Central memory CD8-positive, alpha-beta T cell (primary cell): ENCODE results near the gene COQ5.

Source experiments
- ATAC-seq: fragments of 150-1000 bp; cut with Tn5 transposase; replicated peaks from 2 replicates; pipeline ENCODE4 v1.10.0; 2022; ENCODE audit warnings: mild to moderate bottlenecking, moderate FRiP score, moderate number of reproducible peaks; ENCODE audit not compliant: poor library complexity, severe bottlenecking; ENCODE audit errors: extremely low read depth
- DNase-seq, 2 donors: peaks; one replicate each; pipeline ENCODE4 v3.0.0; 2021; ENCODE audit warnings: low spot score in 2 of 2
- H3K27ac Mint-ChIP-seq: one replicate; pipeline ENCODE4 v1.8.0; 2022; ENCODE audit warnings: low read depth, mild to moderate bottlenecking, moderate library complexity, mixed read lengths
- H3K27me3 Mint-ChIP-seq: one replicate; pipeline ENCODE4 v1.8.0; 2022; ENCODE audit warnings: mixed read lengths
- H3K36me3 Mint-ChIP-seq: one replicate; pipeline ENCODE4 v1.8.0; 2022; ENCODE audit warnings: mild to moderate bottlenecking, moderate library complexity, mixed read lengths; ENCODE audit not compliant: insufficient read depth
- H3K4me1 Mint-ChIP-seq: one replicate; pipeline ENCODE4 v1.8.0; 2022; ENCODE audit warnings: mixed read lengths
- H3K4me3 Mint-ChIP-seq: one replicate; pipeline ENCODE4 v1.8.0; 2022; ENCODE audit warnings: mild to moderate bottlenecking, moderate library complexity, mixed read lengths
- H3K9me3 Mint-ChIP-seq: one replicate; pipeline ENCODE4 v1.8.0; 2022; ENCODE audit warnings: mixed read lengths

Gene COQ5

DNA sequence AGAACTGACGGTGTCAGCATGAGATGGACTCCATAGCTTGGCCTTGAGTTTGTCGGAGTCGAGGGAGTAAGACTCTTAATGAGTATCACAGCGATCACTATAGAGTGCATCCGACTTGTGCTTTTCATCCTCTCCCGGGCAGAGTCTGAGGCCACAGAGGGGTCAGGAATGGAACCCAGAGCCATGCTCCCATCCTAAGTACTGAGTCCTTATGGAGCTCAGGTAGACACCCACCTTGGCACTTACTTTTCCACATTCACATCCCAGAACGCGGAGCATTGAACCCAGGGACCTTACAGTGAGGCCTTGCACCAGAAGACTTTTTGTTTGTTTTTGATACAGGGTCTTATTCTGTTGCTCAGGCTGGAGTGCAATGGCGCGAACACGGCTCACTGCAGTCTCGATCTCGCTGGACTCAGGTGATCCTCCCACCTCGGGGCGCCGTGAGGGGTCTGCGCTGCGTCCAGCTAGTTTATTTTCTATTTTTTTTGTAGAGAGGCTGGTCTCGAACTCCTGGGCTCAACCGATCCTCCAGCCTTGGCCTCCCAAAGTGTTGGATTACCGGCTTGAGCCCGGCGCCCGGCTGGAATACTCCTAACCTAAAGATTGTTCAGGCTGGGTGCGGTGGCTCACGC lies 58.7 kb downstream of the COQ5 start:
- Mint-ChIP-seq H3K36me3 (peaks cover 27% of the 10 kb centered on the region), H3K27ac (peak overlapping the region; percentile 88), H3K27me3 (no peaks in the 10 kb centered on the region), H3K4me3 (peak overlapping the region; percentile 88), H3K9me3 (no peaks in the 10 kb centered on the region), H3K4me1 (peaks cover 60% of the 10 kb centered on the region)
- ATAC-seq (no peak), DNase-seq (peak in 1 of 2 donors; percentile 33)

DNA sequence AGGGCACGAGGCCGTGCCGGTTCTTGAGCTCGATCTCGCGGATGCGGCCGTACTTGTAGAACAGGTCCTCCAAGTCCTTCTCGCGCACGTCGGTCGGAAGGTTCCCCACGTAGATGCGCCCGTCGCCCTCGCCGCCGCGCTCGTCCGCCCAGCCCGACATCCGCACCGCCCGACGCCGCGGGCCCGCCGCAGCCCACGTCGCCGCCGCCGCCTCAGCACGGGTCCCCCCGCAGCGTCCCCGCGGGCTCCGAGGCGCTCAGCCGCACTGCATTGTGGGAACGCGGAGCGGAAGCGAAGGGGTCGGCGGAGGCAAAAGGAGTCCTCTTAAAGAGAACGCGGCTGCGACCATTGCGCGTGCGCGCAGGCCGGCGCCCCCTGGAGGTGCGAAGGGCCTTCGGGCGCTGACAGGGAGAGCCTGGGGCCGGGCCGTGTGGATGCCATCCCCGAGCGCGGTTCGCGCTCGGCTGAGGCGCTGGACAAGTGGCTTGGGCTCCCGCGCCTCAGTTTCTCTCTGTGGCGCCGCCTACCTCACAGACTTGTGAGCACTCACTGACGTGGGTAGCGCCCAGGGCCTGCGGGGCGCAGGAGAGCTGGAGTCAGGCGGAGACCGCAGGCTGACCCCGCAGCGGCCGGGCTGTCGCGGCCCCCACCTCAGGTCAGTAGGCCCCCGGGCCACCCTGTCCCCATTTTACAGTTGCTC lies 59.4 kb downstream of the COQ5 start, which contains the start of gene SRSF9:
SRSF9 (minus strand) TSS at position 299 of the 700 bp plus-strand sequence; CDS start at position 160, 139 bp downstream.
- Mint-ChIP-seq H3K4me3 (peak within 1 kb of the TSS; percentile 88), H3K27ac (peak within 1 kb of the TSS; percentile 88), H3K36me3 (peaks cover 34% of the 10 kb centered on the region), H3K27me3 (no peaks in the 10 kb centered on the region), H3K4me1 (peaks cover 58% of the 10 kb centered on the region), H3K9me3 (no peaks in the 10 kb centered on the region)
- ATAC-seq (peak; percentile 92), DNase-seq (peak; percentile 94 to 96)

DNA sequence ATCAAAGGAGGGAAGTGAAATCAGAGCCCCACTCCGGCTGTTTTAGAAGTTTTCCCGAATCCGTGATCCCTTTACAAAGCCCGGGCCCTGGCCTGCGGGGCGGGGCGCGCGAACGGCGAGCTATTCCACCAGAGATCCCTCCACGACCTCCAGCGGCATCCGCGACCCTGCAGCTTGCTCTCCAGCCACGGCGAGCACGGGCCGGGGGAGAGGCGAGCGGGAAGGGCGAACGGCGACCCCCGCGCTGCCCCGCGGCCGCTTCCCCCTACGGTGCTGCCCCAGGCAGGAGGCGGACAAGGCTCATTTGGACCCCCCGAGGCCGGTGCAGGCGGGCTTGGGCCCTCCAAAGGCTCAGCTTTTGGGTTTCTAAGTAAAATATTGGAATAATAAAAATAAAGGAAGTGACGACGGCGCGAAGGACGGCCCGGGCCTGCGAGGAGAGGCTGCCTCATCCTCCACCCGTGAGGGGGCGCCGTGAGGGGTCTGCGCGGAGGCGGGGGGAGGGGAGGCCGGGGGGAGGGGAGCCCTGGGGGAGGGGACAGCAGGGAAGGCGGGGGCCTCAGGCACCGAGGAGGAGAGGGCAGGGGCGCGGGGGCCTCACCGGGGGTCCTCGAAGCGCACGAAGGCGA lies 60.0 kb downstream of the COQ5 start:
- H3K4me3 Mint-ChIP-seq = peak overlapping the region; percentile 88
- peak; percentile 46 for ATAC-seq
- H3K36me3 Mint-ChIP-seq = peaks cover 40% of the 10 kb centered on the region
- H3K27ac Mint-ChIP-seq = peak overlapping the region; percentile 88
- no peaks in the 10 kb centered on the region for H3K27me3 Mint-ChIP-seq
- peaks cover 58% of the 10 kb centered on the region for H3K4me1 Mint-ChIP-seq
- H3K9me3 Mint-ChIP-seq = no peaks in the 10 kb centered on the region
- no peak for DNase-seq

GRCh38 chr12:120468325-120468820 lies 60.6 kb downstream of the COQ5 start:
- Mint-ChIP-seq H3K36me3 (peaks cover 46% of the 10 kb centered on the region), H3K27ac (peak overlapping the region; percentile 88), H3K4me3 (peak overlapping the region; percentile 88), H3K27me3 (no peaks in the 10 kb centered on the region), H3K9me3 (no peaks in the 10 kb centered on the region), H3K4me1 (peaks cover 54% of the 10 kb centered on the region)
- DNase-seq (no peak), ATAC-seq (no peak)

DNA sequence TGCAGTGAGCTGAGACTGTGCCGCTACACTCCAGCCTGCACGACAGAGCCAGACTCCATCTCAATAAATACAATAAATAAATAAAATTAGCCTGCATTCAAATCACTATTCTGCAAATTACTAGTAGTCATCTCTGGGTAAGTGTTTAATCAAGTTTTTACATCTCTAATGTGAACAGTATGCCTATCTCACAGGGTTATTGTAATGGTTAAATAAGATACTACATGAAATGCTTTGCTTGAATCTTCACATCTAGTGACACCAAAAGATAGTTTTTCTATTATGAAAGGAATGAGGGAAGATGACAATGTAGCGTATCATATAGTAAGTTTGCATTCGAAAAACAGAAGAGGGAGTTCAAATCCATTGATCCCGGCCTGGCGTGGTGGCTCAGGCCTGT lies 61.5 kb downstream of the COQ5 start:
- Mint-ChIP-seq H3K27ac (peak overlapping the region; percentile 88), H3K9me3 (no peaks in the 10 kb centered on the region), H3K4me3 (peak overlapping the region; percentile 88), H3K4me1 (peaks cover 45% of the 10 kb centered on the region), H3K36me3 (peaks cover 53% of the 10 kb centered on the region), H3K27me3 (no peaks in the 10 kb centered on the region)
- no peak for DNase-seq
- ATAC-seq = no peak

- H3K4me3 Mint-ChIP-seq = no peak overlapping the region
- H3K4me1 Mint-ChIP-seq = peaks cover 38% of the 10 kb centered on the region
- DNase-seq = peak in 1 of 2 donors; percentile 27
Observed at GRCh38 chr12:120466560-120467315, 62.2 kb downstream of the COQ5 start.

DNA sequence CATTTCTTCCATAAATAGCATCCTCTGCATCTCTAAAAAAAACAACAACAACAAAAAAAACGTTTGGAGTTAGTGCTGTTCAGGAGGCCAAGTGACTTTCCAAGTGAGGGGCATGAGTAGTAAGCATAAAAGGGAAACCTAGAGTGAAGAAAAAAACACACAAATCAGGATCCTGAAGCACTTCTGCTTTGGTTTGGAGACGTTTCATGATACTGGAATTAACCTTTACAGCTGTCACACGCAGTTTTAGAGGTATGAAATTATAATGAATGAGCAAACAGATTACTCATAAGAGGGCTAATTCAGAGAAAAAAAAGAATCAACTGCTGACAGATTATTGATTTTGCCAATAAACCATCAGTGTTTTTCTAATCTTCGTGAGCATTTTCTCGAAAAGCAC lies 63.2 kb downstream of the COQ5 start:
- no peak for DNase-seq
- Mint-ChIP-seq H3K27me3 (no peaks in the 10 kb centered on the region), H3K4me3 (no peak overlapping the region), H3K9me3 (no peaks in the 10 kb centered on the region), H3K36me3 (peaks cover 68% of the 10 kb centered on the region), H3K27ac (no peak overlapping the region), H3K4me1 (peaks cover 37% of the 10 kb centered on the region)
- no peak for ATAC-seq

More at GRCh38 chr12:120466560-120467315, 62.2 kb downstream of the COQ5 start:
- Mint-ChIP-seq H3K9me3 (no peaks in the 10 kb centered on the region), H3K27me3 (no peaks in the 10 kb centered on the region), H3K27ac (no peak overlapping the region), H3K36me3 (peaks cover 60% of the 10 kb centered on the region)
- ATAC-seq = no peak

- no peak for DNase-seq
- no peak overlapping the region for H3K27ac Mint-ChIP-seq
- no peaks in the 10 kb centered on the region for H3K9me3 Mint-ChIP-seq
- no peaks in the 10 kb centered on the region for H3K27me3 Mint-ChIP-seq
- H3K4me1 Mint-ChIP-seq = peaks cover 37% of the 10 kb centered on the region
- H3K4me3 Mint-ChIP-seq = no peak overlapping the region
- no peak for ATAC-seq
- peaks cover 78% of the 10 kb centered on the region for H3K36me3 Mint-ChIP-seq
Observed at GRCh38 chr12:120463712-120464111, 65.2 kb downstream of the COQ5 start.

GRCh38 chr12:120462099-120462640 lies 66.8 kb downstream of the COQ5 start:
- no peak for ATAC-seq
- Mint-ChIP-seq H3K36me3 (peaks cover 87% of the 10 kb centered on the region), H3K4me1 (peaks cover 23% of the 10 kb centered on the region), H3K4me3 (no peak overlapping the region), H3K9me3 (no peaks in the 10 kb centered on the region), H3K27ac (no peak overlapping the region), H3K27me3 (no peaks in the 10 kb centered on the region)
- no peak for DNase-seq

GRCh38 chr12:120460157-120460556 lies 68.8 kb downstream of the COQ5 start:
- no peak overlapping the region for H3K4me3 Mint-ChIP-seq
- no peaks in the 10 kb centered on the region for H3K27me3 Mint-ChIP-seq
- peaks cover 88% of the 10 kb centered on the region for H3K36me3 Mint-ChIP-seq
- peaks cover 4% of the 10 kb centered on the region for H3K4me1 Mint-ChIP-seq
- no peak overlapping the region for H3K27ac Mint-ChIP-seq
- ATAC-seq (no peak), DNase-seq (no peak)
- H3K9me3 Mint-ChIP-seq = no peaks in the 10 kb centered on the region

DNA sequence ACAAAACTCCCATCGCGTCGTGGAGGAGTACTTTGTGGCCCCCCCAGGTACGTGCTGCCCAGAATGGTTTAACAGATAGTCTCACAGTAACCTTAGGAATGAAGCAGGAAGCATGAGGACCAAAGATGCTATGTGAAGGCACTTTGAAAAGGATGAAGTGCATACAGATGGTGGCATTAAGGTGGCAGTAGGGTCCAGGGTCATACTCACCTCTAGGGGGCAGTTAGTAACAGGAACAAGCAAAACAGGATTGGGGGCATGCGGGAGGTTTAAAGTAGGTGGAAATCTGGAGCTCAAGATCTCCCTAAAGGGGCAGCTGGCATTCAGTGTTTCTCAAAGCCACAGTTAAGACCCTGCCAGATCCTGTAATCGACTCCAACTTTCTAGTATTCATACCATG lies 71.8 kb downstream of the COQ5 start:
- Mint-ChIP-seq H3K27ac (no peak overlapping the region), H3K4me3 (no peak overlapping the region), H3K9me3 (no peaks in the 10 kb centered on the region), H3K4me1 (no peaks in the 10 kb centered on the region), H3K36me3 (peaks cover 63% of the 10 kb centered on the region), H3K27me3 (no peaks in the 10 kb centered on the region)
- DNase-seq = no peak
- no peak for ATAC-seq

DNA sequence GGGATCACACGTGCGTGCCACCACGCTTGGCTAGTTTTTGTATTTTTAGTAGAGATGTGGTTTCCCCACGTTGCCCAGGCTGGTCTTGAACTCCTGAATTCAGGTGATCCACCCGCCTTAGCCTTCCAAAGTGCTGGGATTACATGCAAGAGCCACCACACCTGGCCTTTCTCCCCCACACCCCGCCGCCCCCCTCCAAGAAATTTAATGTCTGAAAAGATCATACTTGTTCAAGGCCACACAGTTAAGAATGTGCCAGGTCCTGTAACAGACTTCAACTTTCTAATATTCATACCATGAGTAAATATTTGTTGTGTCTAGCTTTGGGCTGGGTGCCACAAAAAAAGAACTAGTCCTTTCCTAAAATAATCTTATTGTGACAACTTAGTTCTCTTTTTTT lies 73.7 kb downstream of the COQ5 start:
- no peak overlapping the region for H3K27ac Mint-ChIP-seq
- no peaks in the 10 kb centered on the region for H3K27me3 Mint-ChIP-seq
- no peak overlapping the region for H3K4me3 Mint-ChIP-seq
- ATAC-seq = no peak
- H3K36me3 Mint-ChIP-seq = peaks cover 55% of the 10 kb centered on the region
- no peaks in the 10 kb centered on the region for H3K4me1 Mint-ChIP-seq
- DNase-seq = no peak
- no peaks in the 10 kb centered on the region for H3K9me3 Mint-ChIP-seq
